ENCODE results near the gene PNPLA1.

DNA sequence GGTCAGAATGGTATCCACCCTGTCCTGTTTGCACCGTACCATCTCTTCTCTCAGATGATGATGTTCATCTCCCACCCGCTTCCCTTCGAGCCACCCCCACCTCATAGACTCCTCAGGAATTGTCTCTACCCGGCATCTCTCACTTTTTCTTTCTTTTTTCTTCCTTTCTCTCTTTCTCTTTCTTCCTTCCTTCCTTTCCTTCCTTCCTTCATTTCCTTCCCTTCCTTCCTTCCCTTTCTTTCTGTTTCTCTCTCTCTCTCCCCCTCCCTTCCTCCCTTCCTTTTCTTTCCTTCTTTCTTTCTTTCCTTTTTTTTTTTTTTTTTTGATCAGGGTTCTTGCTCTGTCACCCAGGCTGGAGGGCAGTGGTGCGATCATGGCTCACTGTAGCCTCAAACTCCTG is 27.7 kb upstream of the PNPLA1 start:
- TF ChIP-seq, protein P1, sequence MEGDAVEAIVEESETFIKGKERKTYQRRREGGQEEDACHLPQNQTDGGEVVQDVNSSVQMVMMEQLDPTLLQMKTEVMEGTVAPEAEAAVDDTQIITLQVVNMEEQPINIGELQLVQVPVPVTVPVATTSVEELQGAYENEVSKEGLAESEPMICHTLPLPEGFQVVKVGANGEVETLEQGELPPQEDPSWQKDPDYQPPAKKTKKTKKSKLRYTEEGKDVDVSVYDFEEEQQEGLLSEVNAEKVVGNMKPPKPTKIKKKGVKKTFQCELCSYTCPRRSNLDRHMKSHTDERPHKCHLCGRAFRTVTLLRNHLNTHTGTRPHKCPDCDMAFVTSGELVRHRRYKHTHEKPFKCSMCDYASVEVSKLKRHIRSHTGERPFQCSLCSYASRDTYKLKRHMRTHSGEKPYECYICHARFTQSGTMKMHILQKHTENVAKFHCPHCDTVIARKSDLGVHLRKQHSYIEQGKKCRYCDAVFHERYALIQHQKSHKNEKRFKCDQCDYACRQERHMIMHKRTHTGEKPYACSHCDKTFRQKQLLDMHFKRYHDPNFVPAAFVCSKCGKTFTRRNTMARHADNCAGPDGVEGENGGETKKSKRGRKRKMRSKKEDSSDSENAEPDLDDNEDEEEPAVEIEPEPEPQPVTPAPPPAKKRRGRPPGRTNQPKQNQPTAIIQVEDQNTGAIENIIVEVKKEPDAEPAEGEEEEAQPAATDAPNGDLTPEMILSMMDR (IDR thresholded peaks at IDR 0.05 in 2 of 3, conservative IDR thresholded peaks at IDR 0.05 in 1 of 3; ENCODE audit: borderline replicate concordance in 1 of 3, insufficient read depth in 1 of 3, low read depth in 2 of 3, low read length in 2 of 3): no peak
- TF ChIP-seq POLR2AphosphoS5 (IDR thresholded peaks at IDR 0.05; ENCODE audit: low read depth, low read length) (no peak), POLR2A (IDR thresholded peaks at IDR 0.05; ENCODE audit: borderline replicate concordance, extremely low read depth, insufficient read depth, insufficient read length) (no peak), EZH2 (IDR thresholded peaks at IDR 0.05) (no peak), EZH2phosphoT487 (IDR thresholded peaks at IDR 0.05; ENCODE audit: borderline replicate concordance) (no peak), YY1 (IDR thresholded peaks at IDR 0.05; ENCODE audit: extremely low read depth, insufficient replicate concordance, low read depth, low read length) (no peak), SIN3A (IDR thresholded peaks at IDR 0.05; ENCODE audit: low read depth) (no peak), CBX3 (IDR thresholded peaks at IDR 0.05; ENCODE audit: low read depth) (no peak), ZNF274 (IDR thresholded peaks at IDR 0.05; ENCODE audit: low read depth, low read length) (no peak), SRF (IDR thresholded peaks at IDR 0.05; ENCODE audit: low read depth) (no peak)
- TF ChIP-seq, protein P2, sequence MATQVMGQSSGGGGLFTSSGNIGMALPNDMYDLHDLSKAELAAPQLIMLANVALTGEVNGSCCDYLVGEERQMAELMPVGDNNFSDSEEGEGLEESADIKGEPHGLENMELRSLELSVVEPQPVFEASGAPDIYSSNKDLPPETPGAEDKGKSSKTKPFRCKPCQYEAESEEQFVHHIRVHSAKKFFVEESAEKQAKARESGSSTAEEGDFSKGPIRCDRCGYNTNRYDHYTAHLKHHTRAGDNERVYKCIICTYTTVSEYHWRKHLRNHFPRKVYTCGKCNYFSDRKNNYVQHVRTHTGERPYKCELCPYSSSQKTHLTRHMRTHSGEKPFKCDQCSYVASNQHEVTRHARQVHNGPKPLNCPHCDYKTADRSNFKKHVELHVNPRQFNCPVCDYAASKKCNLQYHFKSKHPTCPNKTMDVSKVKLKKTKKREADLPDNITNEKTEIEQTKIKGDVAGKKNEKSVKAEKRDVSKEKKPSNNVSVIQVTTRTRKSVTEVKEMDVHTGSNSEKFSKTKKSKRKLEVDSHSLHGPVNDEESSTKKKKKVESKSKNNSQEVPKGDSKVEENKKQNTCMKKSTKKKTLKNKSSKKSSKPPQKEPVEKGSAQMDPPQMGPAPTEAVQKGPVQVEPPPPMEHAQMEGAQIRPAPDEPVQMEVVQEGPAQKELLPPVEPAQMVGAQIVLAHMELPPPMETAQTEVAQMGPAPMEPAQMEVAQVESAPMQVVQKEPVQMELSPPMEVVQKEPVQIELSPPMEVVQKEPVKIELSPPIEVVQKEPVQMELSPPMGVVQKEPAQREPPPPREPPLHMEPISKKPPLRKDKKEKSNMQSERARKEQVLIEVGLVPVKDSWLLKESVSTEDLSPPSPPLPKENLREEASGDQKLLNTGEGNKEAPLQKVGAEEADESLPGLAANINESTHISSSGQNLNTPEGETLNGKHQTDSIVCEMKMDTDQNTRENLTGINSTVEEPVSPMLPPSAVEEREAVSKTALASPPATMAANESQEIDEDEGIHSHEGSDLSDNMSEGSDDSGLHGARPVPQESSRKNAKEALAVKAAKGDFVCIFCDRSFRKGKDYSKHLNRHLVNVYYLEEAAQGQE (IDR thresholded peaks at IDR 0.05; ENCODE audit: low read depth): no peak

Data from HCT116 (cell line).